Urothelium cell line (cell line): ENCODE results near the gene IFNE.

Experiments used
- DNase-seq: peaks from one replicate; pipeline ENCODE4 v3.0.0; 2011; ENCODE audit warnings: low spot score, mixed read lengths
- FAIRE-seq: peaks from 2 replicates; lab custom pipeline; 2011; peaks lifted over from hg19 to GRCh38; lab: Jason Lieb, UNC

Gene IFNE

GRCh38 chr9:21482213-21482612 lies at the start of gene IFNE:
Gene IFNE (minus strand): TSS chr9:21482313. CDS start chr9:21481694, 619 bp downstream.
- FAIRE-seq (no peak), DNase-seq (no peak)

- no peak for FAIRE-seq
- no peak for DNase-seq
Observed at GRCh38 chr9:21528123-21528808, 46.2 kb upstream of the IFNE start.

- no peak for FAIRE-seq
Observed at GRCh38 chr9:21527579-21527978, 45.5 kb upstream of the IFNE start.

GRCh38 chr9:21525174-21525573 lies 43.1 kb upstream of the IFNE start:
- DNase-seq (no peak), FAIRE-seq (no peak)

More at GRCh38 chr9:21527579-21527978, 45.5 kb upstream of the IFNE start:
- DNase-seq: no peak

GRCh38 chr9:21524099-21524830 lies 42.2 kb upstream of the IFNE start:
- DNase-seq (no peak), FAIRE-seq (no peak)

GRCh38 chr9:21523021-21524014 lies 41.2 kb upstream of the IFNE start:
- no peak for DNase-seq
- no peak for FAIRE-seq

GRCh38 chr9:21522348-21522747 lies 40.2 kb upstream of the IFNE start:
- DNase-seq: no peak
- no peak for FAIRE-seq

GRCh38 chr9:21521448-21521847 lies 39.3 kb upstream of the IFNE start:
- DNase-seq (no peak), FAIRE-seq (no peak)

GRCh38 chr9:21520501-21521228 lies 38.6 kb upstream of the IFNE start:
- DNase-seq: no peak
- no peak for FAIRE-seq

- no peak for FAIRE-seq
- DNase-seq: no peak
Observed at GRCh38 chr9:21519855-21520434, 37.8 kb upstream of the IFNE start.

- no peak for FAIRE-seq
Observed at GRCh38 chr9:21516796-21517195, 34.7 kb upstream of the IFNE start.

GRCh38 chr9:21513431-21513830 lies 31.3 kb upstream of the IFNE start:
- FAIRE-seq (no peak), DNase-seq (no peak)

More at GRCh38 chr9:21516796-21517195, 34.7 kb upstream of the IFNE start:
- DNase-seq: no peak

GRCh38 chr9:21510806-21511205 lies 28.7 kb upstream of the IFNE start:
- FAIRE-seq (no peak), DNase-seq (no peak)

GRCh38 chr9:21507483-21507790 lies 25.3 kb upstream of the IFNE start:
- no peak for DNase-seq
- FAIRE-seq: no peak

GRCh38 chr9:21506626-21507482 lies 24.7 kb upstream of the IFNE start:
- DNase-seq (peak; percentile 19), FAIRE-seq (no peak)

- peak; percentile 2 for DNase-seq
- FAIRE-seq: no peak
Observed at GRCh38 chr9:21505425-21506179, 23.5 kb upstream of the IFNE start.

GRCh38 chr9:21504894-21505293 lies 22.8 kb upstream of the IFNE start:
- DNase-seq (no peak), FAIRE-seq (no peak)

- DNase-seq (no peak), FAIRE-seq (no peak)
Observed at GRCh38 chr9:21504113-21504512, 22.0 kb upstream of the IFNE start.

GRCh38 chr9:21502586-21502985 lies 20.5 kb upstream of the IFNE start:
- DNase-seq: no peak
- no peak for FAIRE-seq
